HG02884 (cell line): ENCODE measurements around the gene PRKG2.

Source experiments
- ATAC-seq: cut with Tn5 transposase; IDR thresholded peaks from one replicate; pipeline ENCODE4 v1.9.1; 2021; ENCODE audit warnings: mild to moderate bottlenecking, moderate library complexity; ENCODE audit not compliant: unreplicated experiment

Gene PRKG2

GRCh38 chr4:81106150-81106549, 108.9 kb downstream of the PRKG2 start:
- ATAC-seq = no peak

DNA sequence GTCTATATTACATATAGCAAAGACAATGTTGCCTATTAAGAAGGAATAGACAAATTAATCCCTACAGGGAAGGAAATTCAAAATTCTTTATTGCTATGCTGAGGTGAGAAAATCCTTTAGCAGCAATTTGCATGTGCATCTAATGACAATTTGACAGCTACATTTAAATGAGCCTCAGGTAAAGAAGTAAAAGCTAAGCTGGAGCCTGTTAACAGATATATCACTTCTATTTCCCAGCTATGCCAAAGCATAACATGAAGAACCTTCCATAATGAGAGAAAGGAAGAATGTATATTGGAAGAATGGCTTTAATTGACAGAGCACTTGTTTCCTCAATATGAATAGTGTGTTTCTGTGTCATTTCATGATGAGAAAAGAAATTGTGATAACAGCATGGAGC, 112.9 kb downstream of the PRKG2 start:
- no peak for ATAC-seq

GRCh38 chr4:81096566-81096965, 118.5 kb downstream of the PRKG2 start:
- no peak for ATAC-seq

GRCh38 chr4:81095389-81095788, 119.6 kb downstream of the PRKG2 start:
- no peak for ATAC-seq

DNA sequence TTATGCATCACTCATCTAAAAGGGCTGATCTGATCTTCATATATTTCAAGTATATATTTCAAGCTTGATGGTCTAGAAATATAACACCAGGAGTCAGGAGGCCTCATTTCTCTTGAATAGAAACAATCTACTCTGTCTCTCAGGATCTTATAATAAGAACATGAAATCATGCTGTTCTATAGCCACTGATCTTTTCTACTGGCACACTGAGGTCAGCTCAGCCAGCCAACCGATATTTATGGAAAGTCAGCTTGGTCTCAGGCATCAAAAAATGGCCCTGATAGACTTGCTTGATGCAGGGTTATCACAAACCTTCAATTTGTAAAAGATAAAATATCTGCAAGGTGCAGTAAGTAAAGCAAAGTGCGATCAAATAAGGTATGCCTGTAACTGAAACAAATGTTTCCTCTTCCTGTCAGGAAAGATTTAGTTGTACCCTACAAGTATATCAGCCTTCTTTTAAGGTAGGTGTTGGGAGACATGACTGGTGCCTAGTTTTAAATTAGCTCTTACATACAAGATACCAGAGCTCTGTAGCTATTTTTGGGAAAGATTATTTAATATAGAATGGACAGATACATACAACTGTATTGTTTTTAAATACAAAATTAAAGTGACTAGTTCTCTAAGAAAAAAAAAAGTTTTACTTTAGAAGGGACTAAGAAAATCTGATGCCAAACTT, 121.2 kb downstream of the PRKG2 start:
- ATAC-seq = no peak

GRCh38 chr4:81085979-81086378, 129.0 kb downstream of the PRKG2 start:
- ATAC-seq = no peak

- no peak for ATAC-seq
Measured at GRCh38 chr4:81085291-81085690, 129.7 kb downstream of the PRKG2 start.

DNA sequence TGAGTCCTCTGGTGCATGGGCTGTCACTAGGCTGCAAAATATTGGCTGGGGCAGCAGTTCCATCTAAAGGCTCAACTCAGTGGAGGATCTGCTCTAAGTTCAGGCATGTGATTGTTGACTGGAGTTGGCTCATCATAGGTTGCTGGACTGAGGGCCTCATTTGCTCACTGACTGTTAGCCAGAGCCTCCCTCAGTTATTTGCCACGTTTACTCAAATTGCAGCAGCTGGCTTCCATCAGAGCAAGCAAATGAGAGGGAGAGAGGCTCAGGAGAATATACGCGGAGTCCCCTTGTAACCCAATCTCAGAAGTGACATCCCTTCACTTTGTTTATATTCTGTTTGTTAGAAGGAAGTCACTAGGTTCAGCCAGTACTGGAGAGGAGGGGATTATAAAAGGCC, 130.4 kb downstream of the PRKG2 start:
- ATAC-seq = no peak

GRCh38 chr4:81084029-81084428, 131.0 kb downstream of the PRKG2 start:
- no peak for ATAC-seq

- no peak for ATAC-seq
Measured at GRCh38 chr4:81081156-81081555, 133.9 kb downstream of the PRKG2 start.

DNA sequence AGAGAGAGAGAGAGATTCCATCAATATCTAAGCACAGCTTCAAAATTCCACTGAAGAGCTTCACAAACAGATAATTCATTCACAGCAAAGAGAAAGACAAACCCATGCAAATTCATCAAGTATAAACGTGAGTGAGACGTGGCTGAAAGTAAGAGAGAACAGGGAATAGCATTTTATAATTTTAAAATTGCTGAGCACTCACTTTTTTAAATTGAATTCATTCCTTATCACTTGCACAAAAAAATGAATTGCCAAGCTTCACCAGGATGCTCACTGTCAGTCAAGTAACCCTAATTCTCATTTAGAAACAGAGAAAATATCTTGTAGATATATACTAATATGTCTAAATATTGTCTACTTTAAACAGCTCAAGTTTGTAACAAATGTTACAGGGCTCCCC, 144.0 kb downstream of the PRKG2 start:
- ATAC-seq = no peak

DNA sequence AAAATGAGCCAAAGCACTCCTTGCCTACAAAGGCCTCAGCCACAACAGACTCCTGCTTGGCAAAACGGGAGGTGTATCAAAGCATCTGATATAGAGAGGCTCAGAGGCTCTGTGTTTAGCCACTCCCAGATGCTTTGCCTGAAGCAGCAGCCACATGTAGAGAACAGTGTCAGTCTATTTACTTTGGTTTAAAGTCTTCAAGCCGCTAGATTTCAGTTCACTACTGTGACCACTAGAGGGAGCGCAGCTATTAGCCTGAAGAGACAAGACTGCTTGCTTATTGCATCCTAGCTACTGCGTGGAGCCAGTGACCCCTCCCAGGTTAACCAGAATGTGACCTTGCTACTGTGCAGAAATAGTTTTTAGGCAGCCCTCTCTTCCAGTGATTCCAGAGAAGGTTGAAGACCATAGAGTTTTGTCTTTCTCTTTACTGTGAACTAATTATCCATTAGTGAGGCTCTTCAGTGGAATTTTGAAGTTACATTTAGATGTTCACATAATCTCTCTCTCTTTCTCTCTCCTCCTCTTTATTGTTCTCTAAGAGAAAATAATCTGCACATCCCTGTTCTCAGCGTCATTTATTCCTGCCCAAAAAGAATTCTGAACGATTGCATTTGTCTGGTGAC, 145.2 kb downstream of the PRKG2 start:
- ATAC-seq = peak; percentile 99

DNA sequence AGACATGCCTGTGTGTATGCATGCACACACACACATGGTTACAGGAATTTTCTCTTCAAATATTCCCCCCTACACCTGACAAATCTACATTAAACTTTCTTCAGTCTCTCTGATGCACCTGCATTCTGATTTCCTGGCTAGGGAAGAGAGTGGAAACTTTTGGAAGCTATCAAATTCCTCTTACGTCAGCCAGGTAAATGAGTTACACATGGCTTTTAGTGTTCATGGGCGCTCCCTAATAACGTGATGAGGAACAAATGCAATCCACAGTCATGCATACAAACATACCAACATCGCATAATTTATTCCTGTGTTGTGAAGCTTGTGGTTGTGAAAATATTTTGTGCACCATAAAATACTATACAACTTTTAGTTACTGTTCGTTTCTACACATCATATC, 149.6 kb downstream of the PRKG2 start:
- no peak for ATAC-seq

DNA sequence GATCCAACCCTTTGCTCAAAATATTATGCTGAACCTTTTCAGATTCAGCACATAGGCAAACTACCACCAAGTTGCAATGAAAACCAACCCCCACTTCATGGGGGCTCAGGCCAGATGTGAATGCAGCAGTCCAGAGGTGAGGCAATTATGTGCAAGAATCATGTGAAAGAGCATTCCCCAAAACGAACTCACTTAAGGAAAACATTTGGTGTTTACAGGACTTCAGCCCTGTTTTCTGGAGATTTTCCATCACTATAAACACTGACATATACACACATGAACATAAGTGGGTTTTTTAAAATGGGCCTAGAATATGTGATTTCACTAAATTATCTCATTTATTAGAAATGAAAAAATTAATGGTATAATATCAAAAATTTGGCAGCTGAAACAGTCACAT, 153.0 kb downstream of the PRKG2 start:
- no peak for ATAC-seq

DNA sequence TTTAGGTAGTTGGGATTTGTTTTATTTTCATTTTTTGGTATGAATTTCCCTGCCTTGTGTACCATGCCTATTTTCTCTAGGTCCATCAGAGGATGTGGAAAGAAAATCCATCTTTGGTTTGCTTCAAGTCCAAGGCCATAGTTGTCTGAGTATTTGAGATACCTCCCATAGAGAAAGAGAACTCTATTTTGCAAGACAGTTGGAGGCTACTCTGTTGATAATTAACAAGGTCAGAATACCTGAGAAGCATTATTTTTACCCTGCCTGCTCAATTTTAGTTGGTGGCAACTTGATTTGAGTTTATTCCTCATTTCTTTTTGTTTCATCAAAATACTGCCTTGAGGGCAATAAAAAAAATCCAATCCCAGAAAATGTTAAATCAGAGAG, 153.7 kb downstream of the PRKG2 start:
- ATAC-seq = no peak

DNA sequence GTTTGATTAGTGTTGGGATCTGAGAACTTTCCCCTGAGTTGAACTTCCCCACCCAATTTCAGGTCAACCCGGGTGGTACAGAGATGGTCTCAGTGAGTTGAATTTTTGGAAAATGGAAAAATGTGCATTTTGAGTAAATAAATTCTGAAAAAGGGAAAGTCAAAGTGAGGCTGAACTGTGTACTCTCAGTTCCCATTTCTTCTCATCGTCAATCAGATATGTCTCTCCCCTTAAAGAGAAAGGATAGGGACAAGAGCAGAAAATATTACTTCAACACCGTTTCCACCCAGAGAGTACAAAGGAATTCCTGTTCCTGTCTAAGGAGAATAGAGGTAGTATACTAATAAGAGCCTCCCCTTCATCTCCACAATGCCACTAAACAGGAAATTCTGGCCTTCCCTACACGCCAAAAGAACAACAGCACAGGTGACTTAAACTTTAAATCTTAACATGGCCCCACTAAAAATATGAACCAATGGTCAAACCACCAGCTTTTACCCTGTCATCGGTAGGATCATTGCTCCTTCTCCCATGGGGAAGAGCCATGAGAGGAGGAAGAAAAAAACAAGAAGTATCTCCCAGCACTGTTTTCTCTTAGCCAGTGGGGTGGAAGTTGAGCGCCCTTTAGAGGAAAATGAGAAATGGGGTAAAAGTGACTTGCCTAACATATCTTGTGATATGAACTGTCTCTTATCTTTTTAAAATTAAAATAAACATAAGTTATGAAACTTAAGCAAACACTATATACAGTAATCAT, 154.3 kb downstream of the PRKG2 start:
- no peak for ATAC-seq

DNA sequence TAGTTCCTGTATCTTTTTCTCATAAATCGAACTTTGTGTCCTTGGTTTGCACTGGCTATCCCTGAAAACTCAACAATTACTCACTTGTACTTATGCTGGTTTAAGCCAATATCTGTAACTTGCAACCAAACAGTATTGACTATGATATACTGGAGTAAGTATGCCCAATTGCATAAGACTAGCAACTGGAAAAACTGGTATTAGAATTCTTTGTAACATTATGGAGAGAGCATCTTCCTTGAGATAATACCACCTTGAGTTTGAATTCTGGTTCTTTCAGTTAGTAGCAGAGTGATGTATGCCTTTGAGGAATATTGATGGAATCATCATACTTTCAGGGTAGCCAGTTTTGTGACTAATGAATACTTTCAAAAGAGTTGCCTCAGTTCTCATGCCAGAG, 156.4 kb downstream of the PRKG2 start:
- ATAC-seq = no peak

- peak; percentile 99 for ATAC-seq
Measured at GRCh38 chr4:81052119-81053068, 162.6 kb downstream of the PRKG2 start.

GRCh38 chr4:81049907-81050306, 165.1 kb downstream of the PRKG2 start:
- ATAC-seq = no peak

DNA sequence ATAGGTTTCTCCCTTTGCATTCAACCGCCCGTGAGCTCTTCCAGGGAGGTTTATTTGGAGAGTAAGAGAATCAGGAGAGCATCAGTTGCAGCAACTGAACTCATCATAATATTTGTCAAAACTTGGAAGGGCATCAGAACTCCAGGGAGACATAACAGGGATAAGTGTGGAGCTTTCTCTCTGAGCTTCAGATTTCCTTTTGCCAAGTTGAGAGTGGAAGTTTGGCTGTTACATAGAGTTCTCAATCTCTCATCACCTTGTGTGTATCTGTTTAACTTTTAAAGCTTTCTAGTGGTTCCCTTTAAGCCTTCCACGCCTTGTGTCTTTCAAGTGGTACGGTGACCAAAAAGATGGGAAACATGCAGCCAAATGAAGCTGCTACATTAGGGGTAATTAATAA, 165.7 kb downstream of the PRKG2 start:
- no peak for ATAC-seq
